HCT116 (cell line): Measurements from ENCODE around the gene ZNF579. TPM values are rescaled to one million over a fixed set of nuclear protein-coding genes. Genes with fewer than 3 reads are reported as not detected.
"Not testable (repeated sequence)": the region's sequence is repeated elsewhere in the genome, so short reads cannot be mapped to it uniquely, and the experiment has no call there.

ENCODE experiments used
- ATAC-seq: fragments of 200-7000 bp; cut with Tn5 transposase; 2 replicates; pipeline ENCODE4 v1.9.1; 2020; ENCODE audit warnings: mild to moderate bottlenecking, moderate library complexity
- BruUV-seq: library from RNA; stranded (reverse); fragments of 400-500 nt; replicated peaks from 2 replicates; lab custom pipeline; 2021; lab: Mats Ljungman, UMichigan
- CTCF ChIA-PET: fragments of 300-600 bp; sonication (Branson Sonifier 250); formaldehyde crosslinking; loops from one replicate; lab custom pipeline; 2021; ENCODE audit warnings: antibody characterized with exemption; lab: Charles Lee
- POLR2A ChIA-PET: fragments of 300-600, 350-600 bp; sonication (Branson Sonifier 250); formaldehyde crosslinking; loops from one replicate; lab custom pipeline; 2021; ENCODE audit warnings: antibody characterized with exemption; lab: Charles Lee
- RAD21 ChIA-PET, 2 experiments: fragments of 300-600 bp; sonication (Branson Sonifier 250); formaldehyde crosslinking; loops; one replicate each; lab custom pipeline; 2023; ENCODE audit warnings: low total read pairs in 2 of 2; ENCODE audit not compliant: uncharacterized antibody in 2 of 2, unreplicated experiment in 2 of 2, low non-redundant PET in 1 of 2; lab: Charles Lee
- DNase-seq: peaks from one replicate; pipeline ENCODE4 v3.0.0-alpha.2; 2010; ENCODE audit warnings: low read depth, low spot score
- H2AFZ ChIP-seq: fragments of 200-600 bp; shearing (Covaris generic), sonication (generic); 2 replicates; pipeline ENCODE4 v1.6.1; 2017; ENCODE audit warnings: low read depth, mixed run types, mixed read lengths, antibody characterized with exemption, low read length; ENCODE audit not compliant: poor library complexity, severe bottlenecking
- H3K27ac ChIP-seq: 2 replicates; pipeline ENCODE4 v1.5.1; 2012; ENCODE audit warnings: low read depth, low read length
- H3K27me3 ChIP-seq: fragments of 200-600 bp; sonication (generic); 2 replicates; pipeline ENCODE4 v1.6.1; 2016; ENCODE audit warnings: mixed run types, low read length, mixed read lengths; ENCODE audit not compliant: insufficient read depth
- H3K36me3 ChIP-seq, 2 experiments: fragments of 200-500 bp in 1 of 2; fragments of 200-600 bp in 1 of 2; sonication (Bioruptor generic) in 1 of 2; sonication (generic) in 1 of 2; 2 replicates each; pipeline versions ENCODE4 v1.5.1 to v1.6.1; 2014 to 2016; ENCODE audit warnings: low read length in 2 of 2, inconsistent platforms in 1 of 2, mixed read lengths in 1 of 2, mixed run types in 1 of 2; ENCODE audit not compliant: insufficient read depth in 2 of 2, control insufficient read depth in 1 of 2
- H3K4me1 ChIP-seq, 2 experiments: fragments of 200-600 bp in 1 of 2; sonication (generic) in 1 of 2; 2 replicates each; pipeline versions ENCODE4 v1.5.1 to v1.6.1; 2012 to 2017; ENCODE audit warnings: low read length in 2 of 2, inconsistent platforms in 1 of 2, mild to moderate bottlenecking in 1 of 2, mixed read lengths in 1 of 2, mixed run types in 1 of 2, moderate library complexity in 1 of 2; ENCODE audit not compliant: insufficient read depth in 2 of 2, control insufficient read depth in 1 of 2
- H3K4me2 ChIP-seq: fragments of 200-600 bp; sonication (generic); 2 replicates; pipeline ENCODE4 v1.6.1; 2017; ENCODE audit warnings: mixed run types, low read length, mixed read lengths
- H3K4me3 ChIP-seq, 2 experiments: fragments of 200-600 bp in 1 of 2; sonication (generic) in 1 of 2; replicated peaks in 1 of 2; 2 replicates each; pipeline ENCODE4 v1.5.1; 2011 to 2016; ENCODE audit warnings: low read length in 2 of 2, control low read depth in 1 of 2, low read depth in 1 of 2, mild to moderate bottlenecking in 1 of 2, mixed read lengths in 1 of 2, mixed run types in 1 of 2
- H3K79me2 ChIP-seq: fragments of 200-600 bp; sonication (generic); 2 replicates; pipeline ENCODE4 v1.6.1; 2017; ENCODE audit warnings: mild to moderate bottlenecking, mixed run types, low read length, moderate library complexity, mixed read lengths; ENCODE audit not compliant: insufficient read depth
- H3K9ac ChIP-seq: fragments of 200-600 bp; sonication (generic); 2 replicates; pipeline ENCODE4 v1.6.1; 2016; ENCODE audit warnings: low read length, mixed read lengths
- H3K9me2 ChIP-seq: fragments of 200-600 bp; sonication (generic), shearing (Covaris generic); 2 replicates; pipeline ENCODE4 v1.6.1; 2017; ENCODE audit warnings: mixed run types, mild to moderate bottlenecking, moderate library complexity; ENCODE audit not compliant: insufficient read depth
- H3K9me3 ChIP-seq, 2 experiments: fragments of 200-500 bp in 1 of 2; fragments of 200-600 bp in 1 of 2; sonication (Bioruptor generic) in 1 of 2; sonication (generic) in 1 of 2; 2 replicates each; pipeline ENCODE4 v1.6.1; 2014 to 2017; ENCODE audit warnings: low read length in 2 of 2, mixed read lengths in 2 of 2, inconsistent platforms in 1 of 2, low read depth in 1 of 2, mild to moderate bottlenecking in 1 of 2, mixed run types in 1 of 2, moderate library complexity in 1 of 2; ENCODE audit not compliant: control insufficient read depth in 1 of 2, insufficient read depth in 1 of 2
- H4K20me1 ChIP-seq: fragments of 200-600 bp; sonication (generic), shearing (Covaris generic); 2 replicates; pipeline ENCODE4 v1.6.1; 2017; ENCODE audit warnings: mixed run types, mild to moderate bottlenecking, moderate library complexity; ENCODE audit not compliant: insufficient read depth
- CEBPB ChIP-seq: IDR thresholded peaks from 2 replicates; pipeline ENCODE4 v1.6.1; 2012; ENCODE audit warnings: low read depth
- EGR1 ChIP-seq: IDR thresholded peaks from 2 replicates; pipeline ENCODE4 v1.6.1; 2012; ENCODE audit warnings: low read depth
- FOSL1 ChIP-seq: IDR thresholded peaks from 2 replicates; pipeline ENCODE4 v1.6.1; 2012; ENCODE audit warnings: low read depth
- POLR2AphosphoS5 ChIP-seq: IDR thresholded peaks from 2 replicates; pipeline ENCODE4 v1.6.1; 2011; ENCODE audit warnings: mild to moderate bottlenecking, low read depth, low read length, moderate library complexity
- SIN3A ChIP-seq: IDR thresholded peaks from 2 replicates; pipeline ENCODE4 v1.6.1; 2012; ENCODE audit warnings: low read depth
- ZFX ChIP-seq: fragments of 450-650 bp; IDR thresholded peaks from 2 replicates; pipeline ENCODE4 v1.6.1; 2017
- ZNF274 ChIP-seq: fragments of 200-500 bp; sonication (Bioruptor generic); IDR thresholded peaks from 2 replicates; pipeline ENCODE4 v1.6.1; 2014; ENCODE audit warnings: mild to moderate bottlenecking, low read depth, low read length, inconsistent platforms
- intact Hi-C: fragments of 100-400 bp; cut with micrococcal nuclease; formaldehyde crosslinking; loops from 2 replicates; pipeline ENCODE4 v1.10.0; 2022
- total RNA-seq: library from RNA; stranded (reverse); gene quantifications from one replicate; pipeline ENCODE4 v1.2.1, GENCODE V29; 2021; ENCODE audit not compliant: unreplicated experiment
- TF ChIP-seq, protein P1 (sequence below): IDR thresholded peaks from 2 replicates; pipeline ENCODE4 v1.6.1; 2012
- TF ChIP-seq, protein P2 (sequence below), 3 experiments: fragments of 200-600 bp in 1 of 3; sonication (generic) in 1 of 3; IDR thresholded peaks in 2 of 3; conservative IDR thresholded peaks in 1 of 3; 2 replicates each; pipeline ENCODE4 v1.5.1; 2012 to 2017; ENCODE audit warnings: low read depth in 2 of 3, low read length in 2 of 3, antibody characterized with exemption in 1 of 3, borderline replicate concordance in 1 of 3, control low read depth in 1 of 3, mild to moderate bottlenecking in 1 of 3, mixed read lengths in 1 of 3, mixed run types in 1 of 3, moderate library complexity in 1 of 3; ENCODE audit not compliant: insufficient read depth in 1 of 3

The ZNF579 gene
- total RNA-seq, 1 experiment from 2014 or later, result 24.1 TPM

DNA sequence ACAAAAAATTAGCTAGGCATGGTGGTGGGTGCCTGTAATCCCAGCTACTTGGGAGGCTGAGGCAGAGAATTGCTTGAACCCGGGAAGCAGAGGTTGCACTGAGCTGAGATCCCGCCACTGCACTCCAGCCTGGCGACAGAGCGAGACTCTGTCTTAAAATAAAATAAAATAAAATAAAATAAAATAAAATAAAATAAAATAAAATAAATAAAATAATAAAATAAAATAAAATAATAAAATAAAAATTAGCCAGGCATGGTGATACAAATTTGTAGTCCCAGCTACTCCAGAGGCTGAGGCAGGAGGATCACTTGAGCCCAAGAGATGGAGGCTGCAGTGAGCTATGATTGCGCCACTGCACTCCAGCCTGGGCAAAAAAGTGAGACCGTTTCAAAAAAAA is 6.7 kb downstream of the ZNF579 start:
- CTCF ChIA-PET, DNase-seq, H3K27ac ChIP-seq, intact Hi-C loops, ATAC-seq, H3K4me1 ChIP-seq, H3K4me3 ChIP-seq, RAD21 ChIA-PET, H3K9ac ChIP-seq, H3K9me2 ChIP-seq, H3K4me2 ChIP-seq, H4K20me1 ChIP-seq, BruUV-seq, H3K27me3 ChIP-seq, H3K79me2 ChIP-seq, H3K9me3 ChIP-seq, H3K36me3 ChIP-seq, H2AFZ ChIP-seq: not testable (repeated sequence)
- POLR2A ChIA-PET, result interaction anchor here (2.1 kb wide), 1 partner anchor 25 kb away, joined by 6 read pairs; the partner anchor contains the start of gene FIZ1

DNA sequence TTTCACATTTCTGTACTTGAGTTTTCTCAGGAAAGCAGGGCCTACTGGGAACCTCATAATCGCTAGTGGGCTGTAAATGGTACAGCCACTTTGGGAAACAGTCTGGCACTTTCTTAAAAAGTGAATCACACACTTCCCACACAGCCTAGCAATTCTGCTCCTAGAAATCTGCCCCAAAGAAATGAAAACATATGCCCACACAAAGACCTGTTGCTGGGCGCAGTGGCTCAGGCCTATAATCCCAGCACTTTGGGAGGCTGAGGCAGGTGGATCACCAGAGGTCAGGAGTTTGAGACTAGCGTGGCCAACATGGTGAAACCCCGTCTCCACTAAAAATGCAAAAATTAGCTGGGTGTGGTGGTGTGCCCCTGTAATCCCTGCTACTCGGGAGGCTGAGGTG is 11.2 kb downstream of the ZNF579 start:
- H3K4me1 ChIP-seq, H3K27ac ChIP-seq, H3K79me2 ChIP-seq, H3K4me2 ChIP-seq, POLR2A ChIA-PET, H3K9me2 ChIP-seq, CTCF ChIA-PET, ATAC-seq, H3K27me3 ChIP-seq, H4K20me1 ChIP-seq, RAD21 ChIA-PET, BruUV-seq, H3K36me3 ChIP-seq, DNase-seq, H3K4me3 ChIP-seq, H3K9me3 ChIP-seq, intact Hi-C loops, H2AFZ ChIP-seq, H3K9ac ChIP-seq: not testable (repeated sequence)

DNA sequence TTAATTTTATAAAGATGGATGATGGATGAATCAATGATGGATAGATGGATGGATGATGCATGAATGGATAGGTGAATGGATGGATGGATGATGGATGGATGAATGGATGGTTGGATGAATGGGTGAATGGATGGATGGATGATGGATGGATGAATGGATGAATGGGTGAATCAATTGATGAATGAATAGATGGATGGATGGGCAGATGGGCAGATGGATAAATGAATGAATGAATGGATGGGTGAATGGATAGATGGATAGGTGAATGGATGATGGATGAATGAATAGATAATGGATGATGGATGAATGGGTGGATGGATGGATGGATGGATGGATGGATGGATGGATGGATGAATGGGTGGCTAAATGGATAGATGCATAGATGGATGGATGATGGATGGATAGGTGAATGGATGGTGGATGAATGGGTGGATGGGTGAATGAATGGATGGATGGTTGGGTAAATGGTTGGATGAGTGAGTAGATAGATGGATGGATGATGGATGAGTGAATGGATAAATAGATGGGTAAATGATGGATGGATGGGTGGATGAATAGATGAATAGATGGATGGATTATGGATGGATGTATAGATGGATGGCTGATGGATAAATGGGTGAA is 12.8 kb downstream of the ZNF579 start:
- H3K9me3 ChIP-seq, result no peaks in the 10 kb centered on the region
- intact Hi-C loops, result no loop called here
- no peak for ATAC-seq
- no peaks in the 10 kb centered on the region for H3K27me3 ChIP-seq
- no peak overlapping the region for H2AFZ ChIP-seq
- H3K36me3 ChIP-seq, result no peaks in the 10 kb centered on the region
- no peaks in the 10 kb centered on the region for H3K9me2 ChIP-seq
- H4K20me1 ChIP-seq, result no peaks in the 10 kb centered on the region
- no peak overlapping the region for H3K4me3 ChIP-seq
- DNase-seq, result no peak
- H3K9ac ChIP-seq, result no peak overlapping the region
- ChIA-PET POLR2A (no interaction called here), CTCF (no interaction called here), RAD21 (no interaction called here)
- H3K4me1 ChIP-seq, result no peaks in the 10 kb centered on the region
- no peak overlapping the region for H3K4me2 ChIP-seq
- TF ChIP-seq EGR1, result no peak
- no peak for TF ChIP-seq SIN3A
- TF ChIP-seq, protein P1, sequence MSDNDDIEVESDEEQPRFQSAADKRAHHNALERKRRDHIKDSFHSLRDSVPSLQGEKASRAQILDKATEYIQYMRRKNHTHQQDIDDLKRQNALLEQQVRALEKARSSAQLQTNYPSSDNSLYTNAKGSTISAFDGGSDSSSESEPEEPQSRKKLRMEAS, result no peak
- no peak for TF ChIP-seq FOSL1
- TF ChIP-seq POLR2AphosphoS5, result no peak
- TF ChIP-seq CEBPB, result no peak
- TF ChIP-seq ZNF274, result no peak
- no peak for TF ChIP-seq ZFX
- TF ChIP-seq, protein P2, sequence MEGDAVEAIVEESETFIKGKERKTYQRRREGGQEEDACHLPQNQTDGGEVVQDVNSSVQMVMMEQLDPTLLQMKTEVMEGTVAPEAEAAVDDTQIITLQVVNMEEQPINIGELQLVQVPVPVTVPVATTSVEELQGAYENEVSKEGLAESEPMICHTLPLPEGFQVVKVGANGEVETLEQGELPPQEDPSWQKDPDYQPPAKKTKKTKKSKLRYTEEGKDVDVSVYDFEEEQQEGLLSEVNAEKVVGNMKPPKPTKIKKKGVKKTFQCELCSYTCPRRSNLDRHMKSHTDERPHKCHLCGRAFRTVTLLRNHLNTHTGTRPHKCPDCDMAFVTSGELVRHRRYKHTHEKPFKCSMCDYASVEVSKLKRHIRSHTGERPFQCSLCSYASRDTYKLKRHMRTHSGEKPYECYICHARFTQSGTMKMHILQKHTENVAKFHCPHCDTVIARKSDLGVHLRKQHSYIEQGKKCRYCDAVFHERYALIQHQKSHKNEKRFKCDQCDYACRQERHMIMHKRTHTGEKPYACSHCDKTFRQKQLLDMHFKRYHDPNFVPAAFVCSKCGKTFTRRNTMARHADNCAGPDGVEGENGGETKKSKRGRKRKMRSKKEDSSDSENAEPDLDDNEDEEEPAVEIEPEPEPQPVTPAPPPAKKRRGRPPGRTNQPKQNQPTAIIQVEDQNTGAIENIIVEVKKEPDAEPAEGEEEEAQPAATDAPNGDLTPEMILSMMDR (IDR thresholded peaks at IDR 0.05 in 2 of 3, conservative IDR thresholded peaks at IDR 0.05 in 1 of 3; ENCODE audit: borderline replicate concordance in 1 of 3, insufficient read depth in 1 of 3, low read depth in 2 of 3, low read length in 2 of 3), result no peak
- no TSS peak for BruUV-seq
- no peak overlapping the region for H3K27ac ChIP-seq
- no peaks in the 10 kb centered on the region for H3K79me2 ChIP-seq
